MV-4-11 (cell line): ENCODE measurements around the gene DCUN1D3.
"Not testable (repeated sequence)": the region's sequence is repeated elsewhere in the genome, so short reads cannot be mapped to it uniquely, and the experiment has no call there.

Source experiments
- DNase-seq: peaks from one replicate; lab custom pipeline; 2025; lab: John Stamatoyannopoulos, UW

Gene DCUN1D3

DNA sequence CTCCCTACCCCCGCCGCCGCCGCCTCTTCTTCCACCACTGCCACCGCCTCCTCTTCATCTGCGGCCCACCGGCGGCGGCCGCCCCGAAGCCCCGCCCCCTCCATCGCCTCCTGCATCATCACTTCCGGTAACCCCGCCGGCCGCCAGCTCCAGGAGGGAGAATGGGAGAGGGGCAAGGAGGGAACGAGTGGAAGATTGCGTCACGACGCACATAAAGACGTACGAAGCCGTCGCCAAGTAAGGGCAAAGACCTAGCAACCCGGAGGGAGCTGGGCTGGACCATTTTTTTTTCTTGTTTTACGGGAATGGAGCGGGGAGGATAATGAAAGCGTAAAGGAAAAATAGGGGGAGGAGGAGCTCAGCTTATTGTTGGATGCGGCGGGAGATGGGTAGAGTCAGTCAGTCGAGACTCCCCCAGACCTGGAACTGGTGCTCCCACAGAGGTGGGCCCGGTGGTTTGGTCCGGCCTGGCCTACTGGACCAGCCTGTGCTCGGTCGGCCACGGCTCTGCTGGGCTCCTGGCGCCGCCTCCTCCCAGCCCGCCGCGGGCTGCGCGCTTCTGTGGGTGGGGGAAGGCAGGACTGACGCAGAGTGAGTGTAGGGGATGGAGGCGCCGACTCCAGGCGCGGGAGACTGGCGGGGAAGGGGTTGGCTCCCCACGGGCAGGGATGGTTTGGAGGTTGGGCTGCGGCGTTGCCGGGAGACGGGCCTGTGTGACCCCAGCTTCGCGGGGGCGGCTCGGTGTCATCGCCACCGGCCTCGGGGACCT, at the start of gene DCUN1D3, which contains the start of gene LYRM1:
TSS of gene DCUN1D3 (minus strand) at position 60 of the 769 bp plus-strand sequence. CDS start 37,820 bp downstream, outside the sequence.
TSS of gene LYRM1 (plus strand) at position 473 of the 769 bp plus-strand sequence. CDS start 14,785 bp downstream, outside the sequence.
- DNase-seq: peak; percentile 95

DNA sequence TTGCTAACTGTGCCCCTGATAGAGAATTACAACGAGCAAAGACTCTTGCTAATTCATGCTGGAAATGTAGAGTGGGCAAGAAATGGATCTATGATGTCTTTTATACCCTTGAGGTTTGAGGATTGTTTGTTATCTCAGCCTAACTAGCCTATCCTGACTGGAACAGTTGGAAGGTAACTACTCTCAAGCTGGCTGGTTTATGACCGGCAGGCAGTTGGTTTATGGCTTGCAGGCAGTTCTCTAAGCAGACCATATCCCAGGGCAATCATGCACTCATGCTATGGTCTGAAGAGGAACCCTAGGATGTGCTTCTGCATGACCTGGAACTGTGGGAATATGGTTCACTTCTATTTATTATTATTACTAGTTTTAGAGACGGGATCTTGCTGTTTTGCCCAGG, 49.5 kb upstream of the DCUN1D3 start:
- DNase-seq: no peak

- DNase-seq: no peak
Observed at GRCh38 chr16:20948444-20948843, 48.3 kb upstream of the DCUN1D3 start.

GRCh38 chr16:20946015-20946629, 46.0 kb upstream of the DCUN1D3 start:
- DNase-seq: no peak

GRCh38 chr16:20945575-20945875, 45.4 kb upstream of the DCUN1D3 start:
- not testable (repeated sequence) for DNase-seq

DNA sequence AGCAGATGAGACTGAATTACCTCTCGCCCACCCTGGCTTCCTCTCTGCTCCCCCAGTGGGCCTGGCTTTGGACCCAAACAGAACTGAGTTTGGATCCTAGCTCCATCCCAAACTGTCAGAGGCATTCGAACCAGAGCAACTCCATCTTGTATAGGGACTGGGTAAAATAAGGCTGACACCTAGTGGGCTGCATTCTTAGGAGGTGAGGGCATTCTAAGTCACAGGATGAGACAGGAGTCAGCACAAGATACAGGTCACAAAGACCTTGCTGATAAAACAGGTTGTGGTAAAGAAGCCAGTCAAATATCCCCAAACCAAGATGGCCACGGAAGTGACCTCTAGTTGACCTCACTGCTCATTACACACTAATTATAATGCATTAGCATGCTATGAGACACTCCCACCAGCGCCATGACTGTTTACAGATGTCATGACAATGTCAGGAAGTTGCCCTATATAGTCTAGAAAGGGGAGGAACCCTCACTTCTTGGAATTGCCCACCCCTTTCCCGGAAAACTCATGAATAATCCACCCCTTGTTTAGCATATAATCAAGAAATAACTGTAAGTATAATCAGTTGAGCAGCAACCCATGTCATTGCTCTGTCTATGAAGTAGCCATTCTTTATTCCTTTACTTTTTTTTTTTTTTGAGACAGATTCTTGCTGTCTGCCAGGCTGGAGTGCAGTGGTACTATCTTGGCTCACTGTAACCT, 44.9 kb upstream of the DCUN1D3 start:
- DNase-seq: peak; percentile 57

GRCh38 chr16:20942256-20942655, 42.1 kb upstream of the DCUN1D3 start:
- no peak for DNase-seq

DNA sequence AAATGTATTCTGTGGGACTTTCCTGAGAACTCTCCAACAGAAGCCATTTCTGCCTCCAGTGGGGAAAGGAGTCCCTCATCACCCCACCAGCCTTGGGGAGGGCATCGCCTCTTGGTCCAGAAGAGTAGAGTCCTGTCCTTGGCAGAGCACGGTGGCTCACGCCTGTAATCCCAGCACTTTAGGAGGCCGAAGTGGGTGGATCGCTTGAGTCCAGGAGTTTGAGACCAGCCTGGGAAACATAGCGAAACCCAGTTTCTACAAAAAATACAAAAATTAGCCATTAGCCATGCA, 41.4 kb upstream of the DCUN1D3 start:
- no peak for DNase-seq

GRCh38 chr16:20940871-20941635, 40.9 kb upstream of the DCUN1D3 start:
- peak; percentile 61 for DNase-seq

DNA sequence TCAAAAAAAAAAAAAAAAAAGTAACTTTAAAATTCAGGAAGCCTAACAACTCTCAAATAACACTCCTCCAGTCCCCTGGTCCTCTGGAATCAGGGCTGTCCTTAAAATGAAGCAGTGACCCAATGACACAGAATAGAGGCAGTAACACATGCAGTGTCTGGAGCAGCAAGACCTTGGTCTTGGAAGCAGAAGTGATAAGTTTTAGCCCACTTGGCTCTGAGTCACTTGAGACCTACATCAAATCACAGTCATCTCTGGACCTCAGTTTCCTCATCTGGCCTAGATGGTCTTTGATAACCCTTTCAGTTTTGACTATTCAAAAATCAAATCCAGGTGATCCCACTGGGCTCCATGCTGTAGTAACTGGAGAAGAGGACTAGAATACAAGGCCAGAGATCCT, 39.5 kb upstream of the DCUN1D3 start:
- DNase-seq: no peak

DNA sequence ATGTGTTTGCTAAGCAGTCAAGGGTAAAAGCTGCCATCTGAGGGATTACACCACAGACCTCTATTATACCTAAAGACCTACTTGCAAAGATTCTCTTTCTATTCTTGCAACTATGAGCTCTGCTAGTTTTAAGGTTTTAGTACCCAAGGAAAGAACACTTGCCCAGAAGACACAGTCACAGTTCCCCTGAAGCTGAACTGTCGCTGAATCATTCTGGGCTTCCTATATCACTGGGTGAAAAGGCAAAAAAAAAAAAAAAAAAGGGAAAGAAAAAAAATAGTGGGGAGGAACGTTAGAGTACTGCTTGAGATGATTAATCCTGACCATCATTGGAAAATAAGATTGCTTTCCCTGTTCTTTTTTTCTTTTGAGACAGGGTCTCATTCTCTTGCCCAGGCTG, 38.3 kb upstream of the DCUN1D3 start:
- DNase-seq: peak; percentile 57

DNA sequence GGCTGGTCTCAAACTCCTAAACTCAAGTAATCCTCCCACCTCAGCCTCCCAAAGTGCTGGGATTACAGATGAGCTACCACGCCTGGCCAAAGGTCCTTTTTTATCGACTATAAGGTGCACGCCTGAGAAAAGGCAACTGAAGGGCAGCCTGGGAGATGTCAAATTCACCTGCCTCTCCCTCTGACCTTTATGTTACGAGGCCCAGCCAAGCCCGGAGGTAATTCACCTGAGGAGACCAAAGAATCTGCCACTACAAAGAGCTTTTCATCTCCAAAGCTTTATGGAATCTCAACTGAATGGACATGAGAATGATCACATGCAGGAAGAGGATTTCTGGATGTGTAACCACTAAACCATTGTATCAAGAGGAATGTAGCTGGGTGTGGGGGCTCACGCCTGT, 37.6 kb upstream of the DCUN1D3 start:
- DNase-seq: no peak

- no peak for DNase-seq
Observed at GRCh38 chr16:20933589-20933988, 33.4 kb upstream of the DCUN1D3 start.

- DNase-seq: no peak
Observed at GRCh38 chr16:20931066-20931600, 31.0 kb upstream of the DCUN1D3 start.

- no peak for DNase-seq
Observed at GRCh38 chr16:20930365-20930690, 30.2 kb upstream of the DCUN1D3 start.

GRCh38 chr16:20929676-20930364, 29.7 kb upstream of the DCUN1D3 start:
- DNase-seq: not testable (repeated sequence)

- DNase-seq: no peak
Observed at GRCh38 chr16:20928774-20929411, 28.7 kb upstream of the DCUN1D3 start.

GRCh38 chr16:20925751-20926150, 25.6 kb upstream of the DCUN1D3 start:
- DNase-seq: no peak

DNA sequence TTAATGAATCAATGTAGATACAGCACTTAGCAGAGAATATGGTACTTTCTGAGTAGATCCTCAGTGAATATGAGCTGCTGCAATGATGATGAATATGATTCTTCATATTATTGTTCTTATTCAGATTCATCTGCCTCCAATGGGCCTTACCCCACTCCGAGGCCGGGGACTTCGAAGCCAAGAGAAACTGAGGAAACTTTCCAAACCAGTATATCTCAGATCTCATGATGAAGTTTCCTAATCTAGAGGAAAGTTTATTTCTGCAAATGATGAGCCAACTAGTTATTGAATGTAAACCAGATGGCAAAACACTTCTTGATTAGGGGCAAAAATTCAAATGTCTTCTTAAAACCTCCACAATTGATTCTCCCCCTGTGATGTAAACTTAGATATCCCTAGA, 23.7 kb upstream of the DCUN1D3 start:
- DNase-seq: no peak

- no peak for DNase-seq
Observed at GRCh38 chr16:20920799-20921198, 20.6 kb upstream of the DCUN1D3 start.

DNA sequence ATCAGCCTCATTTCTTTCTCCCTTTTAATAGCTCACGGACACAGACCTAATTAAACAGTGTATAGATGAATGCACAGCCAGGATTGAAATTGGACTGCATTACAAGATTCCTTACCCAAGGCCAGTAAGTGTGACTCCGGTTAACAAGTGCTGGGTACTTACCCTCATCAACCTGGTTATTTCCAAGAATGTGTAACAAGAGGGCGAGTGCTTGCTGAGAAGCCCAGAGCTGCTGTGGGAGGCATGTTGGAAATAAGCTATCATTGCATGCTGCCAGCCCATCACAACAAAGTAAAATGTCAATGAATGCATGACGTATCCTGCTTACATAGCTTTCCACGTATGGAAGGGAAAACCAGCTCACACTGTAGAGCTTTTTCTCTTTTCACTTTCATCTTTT, 19.9 kb upstream of the DCUN1D3 start:
- no peak for DNase-seq
